ENCODE results near the gene PRR23C. TPM values are rescaled to one million over a fixed set of nuclear protein-coding genes. Genes with fewer than 3 reads are reported as not detected.

The PRR23C gene
- total and polyA plus RNA-seq, 2 experiments from 2014 or later = not detected

- H3K4me3 ChIP-seq = no peak overlapping the region
- no peaks in the 10 kb centered on the region for H3K9me3 ChIP-seq (ENCODE audit: low read depth)
- H3K4me1 ChIP-seq (ENCODE audit: insufficient read depth) = no peaks in the 10 kb centered on the region
- no peak overlapping the region for H3K27ac ChIP-seq
- no peak overlapping the region for H3K4me2 ChIP-seq
- H3K79me2 ChIP-seq = no peaks in the 10 kb centered on the region
- H3K9me2 ChIP-seq (replicated peaks; ENCODE audit: insufficient read depth) = no peaks in the 10 kb centered on the region
- H3K27me3 ChIP-seq = no peaks in the 10 kb centered on the region
- TF ChIP-seq CTCF (IDR thresholded peaks at IDR 0.05; ENCODE audit: poor library complexity) (no peak), EZH2 (IDR thresholded peaks at IDR 0.05; ENCODE audit: borderline replicate concordance) (no peak), EZH2phosphoT487 (IDR thresholded peaks at IDR 0.05; ENCODE audit: low read depth, severe bottlenecking, unreplicated experiment) (no peak)
- H3K36me3 ChIP-seq (replicated peaks; ENCODE audit: insufficient read depth, low read depth) = no peaks in the 10 kb centered on the region
- no peak for DNase-seq (ENCODE audit: low spot score)
- WGBS (ENCODE audit: low lambda C conversion rate, missing lambda C conversion rate) = 97% methylated on average over 47 of the region's 81 CpGs
- no peaks in the 10 kb centered on the region for H4K20me1 ChIP-seq (ENCODE audit: insufficient read depth, poor library complexity, severe bottlenecking)
- H2AFZ ChIP-seq = no peak overlapping the region
Observed at GRCh38 chr3:139020036-139020867, 24.4 kb downstream of the PRR23C start.

GRCh38 chr3:139016430-139017048 lies 28.2 kb downstream of the PRR23C start:
- DNase-seq (ENCODE audit: low spot score) = no peak
- Histone ChIP-seq H2AFZ (no peak overlapping the region), H3K79me2 (no peaks in the 10 kb centered on the region), H3K9me3 (ENCODE audit: low read depth) (no peaks in the 10 kb centered on the region), H3K4me2 (no peak overlapping the region), H3K4me3 (no peak overlapping the region), H3K4me1 (ENCODE audit: insufficient read depth) (no peaks in the 10 kb centered on the region), H3K9me2 (replicated peaks; ENCODE audit: insufficient read depth) (no peaks in the 10 kb centered on the region), H4K20me1 (ENCODE audit: insufficient read depth, poor library complexity, severe bottlenecking) (no peaks in the 10 kb centered on the region), H3K36me3 (replicated peaks; ENCODE audit: insufficient read depth, low read depth) (no peaks in the 10 kb centered on the region), H3K27ac (no peak overlapping the region), H3K27me3 (no peaks in the 10 kb centered on the region)
- TF ChIP-seq EZH2phosphoT487 (IDR thresholded peaks at IDR 0.05; ENCODE audit: low read depth, severe bottlenecking, unreplicated experiment) (no peak), CTCF (IDR thresholded peaks at IDR 0.05; ENCODE audit: poor library complexity) (no peak), EZH2 (IDR thresholded peaks at IDR 0.05; ENCODE audit: borderline replicate concordance) (no peak)
- 76% methylated on average over 3 of the region's 3 CpGs for WGBS (ENCODE audit: low lambda C conversion rate, missing lambda C conversion rate)

- H3K4me3 ChIP-seq = no peak within 1 kb of the TSS
- TF ChIP-seq EZH2phosphoT487 (IDR thresholded peaks at IDR 0.05; ENCODE audit: low read depth, severe bottlenecking, unreplicated experiment) = no peak
- TF ChIP-seq CTCF (IDR thresholded peaks at IDR 0.05; ENCODE audit: poor library complexity) = no peak
- TF ChIP-seq EZH2 (IDR thresholded peaks at IDR 0.05; ENCODE audit: borderline replicate concordance) = no peak
Observed at GRCh38 chr3:139006051-139006716, 38.5 kb downstream of the PRR23C start, which contains the start of gene PRR23A. Gene PRR23A (minus strand): TSS chr3:139006268. CDS start chr3:139006268, 0 bp downstream.

More at GRCh38 chr3:139006051-139006716, 38.5 kb downstream of the PRR23C start, which contains the start of gene PRR23A:
- no peaks in the 10 kb centered on the region for H3K27me3 ChIP-seq
- H2AFZ ChIP-seq = no peak within 1 kb of the TSS
- no peaks in the 10 kb centered on the region for H3K36me3 ChIP-seq (replicated peaks; ENCODE audit: insufficient read depth, low read depth)
- no peak within 1 kb of the TSS for H3K27ac ChIP-seq
- no peaks in the 10 kb centered on the region for H3K9me3 ChIP-seq (ENCODE audit: low read depth)
- WGBS (ENCODE audit: low lambda C conversion rate, missing lambda C conversion rate) = 98% methylated on average over 44 of the region's 60 CpGs
- H4K20me1 ChIP-seq (ENCODE audit: insufficient read depth, poor library complexity, severe bottlenecking) = no peaks in the 10 kb centered on the region
- H3K4me1 ChIP-seq (ENCODE audit: insufficient read depth) = no peaks in the 10 kb centered on the region
- no peaks in the 10 kb centered on the region for H3K79me2 ChIP-seq
- no peak within 1 kb of the TSS for H3K4me2 ChIP-seq
- H3K9me2 ChIP-seq (replicated peaks; ENCODE audit: insufficient read depth) = no peaks in the 10 kb centered on the region
- no peak for DNase-seq (ENCODE audit: low spot score)

All from hepatocyte (in vitro differentiated cells).